Measurements from ENCODE around the gene ACTA1. TPM values are rescaled to one million over a fixed set of nuclear protein-coding genes. Genes with fewer than 3 reads are reported as not detected.
"Not testable (repeated sequence)": the region's sequence is repeated elsewhere in the genome, so short reads cannot be mapped to it uniquely, and the experiment has no call there.

Gene ACTA1
- total RNA-seq, 1 donor = not detected

DNA sequence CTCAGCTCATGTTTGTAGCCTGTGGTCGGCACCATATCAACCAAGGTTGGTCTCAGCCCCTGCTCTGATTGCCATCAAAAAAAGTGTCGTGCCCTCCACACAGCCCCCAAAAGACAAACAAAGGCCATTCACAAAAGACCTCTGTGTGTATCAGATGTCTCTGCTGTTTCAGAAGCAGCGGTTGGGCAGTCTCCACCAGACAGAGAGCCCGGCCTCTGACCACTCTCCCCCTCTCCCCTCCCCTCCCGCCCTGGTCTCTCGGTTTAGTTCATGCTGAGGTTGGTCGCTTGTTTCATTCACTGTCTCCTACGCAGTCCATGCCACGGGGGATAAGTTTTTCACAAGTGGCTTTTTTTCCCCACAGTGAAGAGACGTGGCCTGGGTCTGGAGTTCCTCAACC lies 27.1 kb downstream of the ACTA1 start:
- H3K9me3 ChIP-seq (ENCODE audit: low read depth, low read length) = no peaks in the 10 kb centered on the region
- H2AFZ ChIP-seq (ENCODE audit: low read length) = no peak overlapping the region
- no peak for DNase-seq (ENCODE audit: insufficient read length, low spot score, missing footprints)
- no peaks in the 10 kb centered on the region for H4K20me1 ChIP-seq (ENCODE audit: insufficient read depth, low read length)
- no peak overlapping the region for H3K4me3 ChIP-seq (ENCODE audit: insufficient read depth, low read length)
- H3K27me3 ChIP-seq (ENCODE audit: insufficient read depth, low read length) = peaks cover 41% of the 10 kb centered on the region
- TF ChIP-seq, protein P1, sequence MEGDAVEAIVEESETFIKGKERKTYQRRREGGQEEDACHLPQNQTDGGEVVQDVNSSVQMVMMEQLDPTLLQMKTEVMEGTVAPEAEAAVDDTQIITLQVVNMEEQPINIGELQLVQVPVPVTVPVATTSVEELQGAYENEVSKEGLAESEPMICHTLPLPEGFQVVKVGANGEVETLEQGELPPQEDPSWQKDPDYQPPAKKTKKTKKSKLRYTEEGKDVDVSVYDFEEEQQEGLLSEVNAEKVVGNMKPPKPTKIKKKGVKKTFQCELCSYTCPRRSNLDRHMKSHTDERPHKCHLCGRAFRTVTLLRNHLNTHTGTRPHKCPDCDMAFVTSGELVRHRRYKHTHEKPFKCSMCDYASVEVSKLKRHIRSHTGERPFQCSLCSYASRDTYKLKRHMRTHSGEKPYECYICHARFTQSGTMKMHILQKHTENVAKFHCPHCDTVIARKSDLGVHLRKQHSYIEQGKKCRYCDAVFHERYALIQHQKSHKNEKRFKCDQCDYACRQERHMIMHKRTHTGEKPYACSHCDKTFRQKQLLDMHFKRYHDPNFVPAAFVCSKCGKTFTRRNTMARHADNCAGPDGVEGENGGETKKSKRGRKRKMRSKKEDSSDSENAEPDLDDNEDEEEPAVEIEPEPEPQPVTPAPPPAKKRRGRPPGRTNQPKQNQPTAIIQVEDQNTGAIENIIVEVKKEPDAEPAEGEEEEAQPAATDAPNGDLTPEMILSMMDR (IDR thresholded peaks at IDR 0.05; ENCODE audit: extremely low read depth, low read depth, low read length) = no peak
- H3K4me1 ChIP-seq (ENCODE audit: insufficient read depth, low read length) = peaks cover 6% of the 10 kb centered on the region
- no peak overlapping the region for H3K27ac ChIP-seq (ENCODE audit: low read depth, low read length)
- no peaks in the 10 kb centered on the region for H3K79me2 ChIP-seq (ENCODE audit: insufficient read depth, low read length)
- no peaks in the 10 kb centered on the region for H3K36me3 ChIP-seq (ENCODE audit: insufficient read depth, low read length)
- H3K4me2 ChIP-seq (ENCODE audit: insufficient read depth, low read length) = peak overlapping the region; percentile 61

DNA sequence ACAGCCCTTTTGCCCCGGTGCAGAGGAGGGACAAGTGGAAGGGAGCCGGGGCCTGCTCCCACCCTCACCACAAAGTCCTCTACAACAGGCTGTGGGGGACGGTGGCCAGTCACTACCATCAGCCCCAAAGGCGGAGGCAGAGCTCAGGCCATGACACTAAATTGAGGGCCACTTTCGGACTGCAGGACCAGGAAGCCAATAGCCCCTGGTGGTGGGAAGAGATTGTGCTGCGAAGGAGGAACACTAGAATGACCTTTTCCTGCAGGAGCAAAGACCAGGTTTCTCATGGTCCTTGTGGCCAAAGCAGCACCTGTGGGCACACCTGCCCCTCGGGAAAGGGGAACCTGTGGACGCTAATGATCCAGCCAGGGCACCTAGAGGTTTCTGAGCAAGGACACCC lies 30.3 kb downstream of the ACTA1 start:
- TF ChIP-seq, protein P1 (IDR thresholded peaks at IDR 0.05; ENCODE audit: extremely low read depth, low read depth, low read length) = no peak
- H3K27me3 ChIP-seq (ENCODE audit: insufficient read depth, low read length) = peaks cover 31% of the 10 kb centered on the region

DNA sequence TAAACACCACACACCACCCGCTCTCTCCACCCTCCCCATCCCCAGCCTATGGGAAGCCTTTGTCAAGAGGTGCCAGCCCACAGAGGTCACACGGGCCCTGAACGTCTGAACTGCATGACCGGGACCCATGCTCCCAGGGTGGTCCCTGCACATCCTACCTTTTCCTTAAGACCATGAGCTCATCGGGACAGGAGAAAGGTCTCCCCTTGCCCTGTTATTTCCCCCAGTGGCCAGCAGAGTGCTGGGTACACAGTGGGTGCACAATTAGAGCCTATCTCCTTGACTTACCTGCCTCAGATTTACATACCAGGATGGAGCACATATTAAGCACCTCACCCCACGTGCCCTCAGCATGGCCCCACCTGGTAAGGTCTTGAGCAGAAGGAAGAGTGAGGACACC lies 30.9 kb downstream of the ACTA1 start:
- Histone ChIP-seq H3K9me3 (ENCODE audit: low read depth, low read length) (no peaks in the 10 kb centered on the region), H3K27ac (ENCODE audit: low read depth, low read length) (no peak overlapping the region), H4K20me1 (ENCODE audit: insufficient read depth, low read length) (no peaks in the 10 kb centered on the region), H3K36me3 (ENCODE audit: insufficient read depth, low read length) (no peaks in the 10 kb centered on the region), H3K27me3 (ENCODE audit: insufficient read depth, low read length) (peaks cover 28% of the 10 kb centered on the region), H2AFZ (ENCODE audit: low read length) (no peak overlapping the region), H3K4me2 (ENCODE audit: insufficient read depth, low read length) (no peak overlapping the region), H3K4me1 (ENCODE audit: insufficient read depth, low read length) (no peaks in the 10 kb centered on the region), H3K4me3 (ENCODE audit: insufficient read depth, low read length) (no peak overlapping the region), H3K79me2 (ENCODE audit: insufficient read depth, low read length) (no peaks in the 10 kb centered on the region)
- TF ChIP-seq, protein P1 (IDR thresholded peaks at IDR 0.05; ENCODE audit: extremely low read depth, low read depth, low read length) = no peak
- DNase-seq (ENCODE audit: insufficient read length, low spot score, missing footprints) = peak; percentile 80

More for the DNA sequence above, 30.3 kb downstream of the ACTA1 start:
- H3K4me3 ChIP-seq (ENCODE audit: insufficient read depth, low read length) = no peak overlapping the region
- H4K20me1 ChIP-seq (ENCODE audit: insufficient read depth, low read length) = no peaks in the 10 kb centered on the region
- H3K4me2 ChIP-seq (ENCODE audit: insufficient read depth, low read length) = no peak overlapping the region
- no peak overlapping the region for H2AFZ ChIP-seq (ENCODE audit: low read length)
- no peak for DNase-seq (ENCODE audit: insufficient read length, low spot score, missing footprints)
- H3K27ac ChIP-seq (ENCODE audit: low read depth, low read length) = no peak overlapping the region
- H3K36me3 ChIP-seq (ENCODE audit: insufficient read depth, low read length) = no peaks in the 10 kb centered on the region
- H3K79me2 ChIP-seq (ENCODE audit: insufficient read depth, low read length) = no peaks in the 10 kb centered on the region
- H3K9me3 ChIP-seq (ENCODE audit: low read depth, low read length) = no peaks in the 10 kb centered on the region
- no peaks in the 10 kb centered on the region for H3K4me1 ChIP-seq (ENCODE audit: insufficient read depth, low read length)

DNA sequence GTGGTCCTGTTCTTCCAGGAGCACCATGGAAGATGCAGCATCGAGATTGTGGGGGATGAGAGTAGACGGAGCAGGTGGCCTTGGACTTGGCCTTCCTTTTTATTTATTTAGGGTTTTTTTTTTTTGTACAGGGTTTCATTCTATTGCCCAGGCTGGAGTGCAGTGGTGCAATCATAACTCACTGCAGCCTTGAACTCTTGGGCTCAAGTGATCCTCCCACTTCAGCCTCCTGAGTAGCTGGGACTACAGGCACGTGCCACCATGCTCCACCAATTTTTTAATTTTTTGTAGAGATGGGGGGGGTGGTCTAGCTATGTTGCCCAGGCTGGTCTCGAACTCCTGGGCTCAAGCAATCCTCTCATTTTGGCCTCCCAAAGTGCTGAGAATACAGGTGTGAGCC lies 31.6 kb downstream of the ACTA1 start:
- not testable (repeated sequence) for H3K79me2 ChIP-seq (ENCODE audit: insufficient read depth, low read length); H3K27ac ChIP-seq (ENCODE audit: low read depth, low read length); H3K4me1 ChIP-seq (ENCODE audit: insufficient read depth, low read length); H2AFZ ChIP-seq (ENCODE audit: low read length); DNase-seq (ENCODE audit: insufficient read length, low spot score, missing footprints); H3K36me3 ChIP-seq (ENCODE audit: insufficient read depth, low read length); H3K4me3 ChIP-seq (ENCODE audit: insufficient read depth, low read length); H4K20me1 ChIP-seq (ENCODE audit: insufficient read depth, low read length); H3K4me2 ChIP-seq (ENCODE audit: insufficient read depth, low read length); H3K9me3 ChIP-seq (ENCODE audit: low read depth, low read length)
- H3K27me3 ChIP-seq (ENCODE audit: insufficient read depth, low read length) = peaks cover 21% of the 10 kb centered on the region
